Subcutaneous abdominal adipose tissue (tissue), 5 donors: ENCODE data around the gene ZNF343.

Experiments used
- H3K27ac ChIP-seq: one replicate; pipeline ENCODE4 v1.7.0; 2013; ENCODE audit warnings: low read depth, mild to moderate bottlenecking, inconsistent platforms, low read length, moderate library complexity
- H3K27me3 ChIP-seq, 5 donors: one replicate each; pipeline ENCODE4 v1.7.0; 2013; ENCODE audit warnings: low read length in 5 of 5, inconsistent platforms in 1 of 5; ENCODE audit not compliant: control insufficient read depth in 5 of 5, insufficient read depth in 4 of 5
- H3K36me3 ChIP-seq, 5 donors: one replicate each; pipeline ENCODE4 v1.7.0; 2013; ENCODE audit warnings: low read length in 5 of 5; ENCODE audit not compliant: control insufficient read depth in 5 of 5, insufficient read depth in 5 of 5
- H3K4me1 ChIP-seq, 5 donors: one replicate each; pipeline ENCODE4 v1.7.0; 2013; ENCODE audit warnings: low read length in 5 of 5, mild to moderate bottlenecking in 3 of 5, moderate library complexity in 1 of 5; ENCODE audit not compliant: control insufficient read depth in 5 of 5, insufficient read depth in 5 of 5
- H3K4me3 ChIP-seq, 5 donors: one replicate each; pipeline ENCODE4 v1.7.0; 2013; ENCODE audit warnings: low read length in 5 of 5, low read depth in 1 of 5
- H3K9ac ChIP-seq, 5 donors: one replicate each; pipeline ENCODE4 v1.7.0; 2013; ENCODE audit warnings: low read length in 5 of 5, mild to moderate bottlenecking in 4 of 5, moderate library complexity in 3 of 5
- H3K9me3 ChIP-seq, 5 donors: one replicate each; pipeline ENCODE4 v1.7.0; 2013; ENCODE audit warnings: low read length in 5 of 5; ENCODE audit not compliant: control insufficient read depth in 5 of 5
- donor health status: healthy.
- donor health status: healthy.
- donor health status: healthy.
- donor health status: healthy.
- donor health status: healthy.

Gene ZNF343

GRCh38 chr20:2521369-2522305 lies 12.9 kb upstream of the ZNF343 start:
- H3K4me1 ChIP-seq, result peaks cover 0 to 18% (median 14%) of the 10 kb centered on the region in 5 donors
- no peaks in the 10 kb centered on the region for H3K36me3 ChIP-seq
- no peaks in the 10 kb centered on the region for H3K27me3 ChIP-seq
- H3K9me3 ChIP-seq, result no peaks in the 10 kb centered on the region
- peak overlapping the region in 1 of 5 donors; percentile 26 for H3K9ac ChIP-seq
- H3K4me3 ChIP-seq, result no peak overlapping the region
- H3K27ac ChIP-seq, result no peak overlapping the region

DNA sequence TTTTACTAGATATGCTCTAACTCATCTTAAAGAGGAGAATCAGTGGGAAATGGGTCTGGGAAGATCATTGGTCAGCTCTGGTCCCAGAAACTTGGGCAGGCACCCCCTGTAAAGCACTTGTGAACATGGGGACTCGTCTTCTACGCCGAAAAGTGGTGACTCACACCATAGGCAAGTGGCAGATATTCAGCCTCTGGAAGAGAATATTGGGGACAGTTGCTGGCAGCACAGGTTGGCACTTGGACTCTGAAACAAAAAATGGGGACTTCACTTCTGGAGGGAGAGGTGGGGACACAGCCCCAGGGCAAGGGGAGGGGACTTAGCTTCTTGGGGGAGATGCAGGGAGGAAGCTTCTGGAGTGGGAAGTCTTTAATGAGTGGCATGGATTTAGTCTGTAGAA lies 11.9 kb upstream of the ZNF343 start:
- Histone ChIP-seq H3K27me3 (no peaks in the 10 kb centered on the region), H3K9me3 (no peaks in the 10 kb centered on the region), H3K36me3 (no peaks in the 10 kb centered on the region), H3K27ac (no peak overlapping the region), H3K4me3 (no peak overlapping the region), H3K9ac (no peak overlapping the region), H3K4me1 (peaks cover 0 to 18% (median 14%) of the 10 kb centered on the region in 5 donors)

GRCh38 chr20:2519115-2519809 lies 10.5 kb upstream of the ZNF343 start:
- H3K27ac ChIP-seq, result no peak overlapping the region
- no peak overlapping the region for H3K4me3 ChIP-seq
- H3K36me3 ChIP-seq, result no peaks in the 10 kb centered on the region
- no peak overlapping the region for H3K9ac ChIP-seq
- H3K27me3 ChIP-seq, result no peaks in the 10 kb centered on the region
- H3K9me3 ChIP-seq, result no peaks in the 10 kb centered on the region
- H3K4me1 ChIP-seq, result peaks cover 0 to 8% (median 7%) of the 10 kb centered on the region in 5 donors

DNA sequence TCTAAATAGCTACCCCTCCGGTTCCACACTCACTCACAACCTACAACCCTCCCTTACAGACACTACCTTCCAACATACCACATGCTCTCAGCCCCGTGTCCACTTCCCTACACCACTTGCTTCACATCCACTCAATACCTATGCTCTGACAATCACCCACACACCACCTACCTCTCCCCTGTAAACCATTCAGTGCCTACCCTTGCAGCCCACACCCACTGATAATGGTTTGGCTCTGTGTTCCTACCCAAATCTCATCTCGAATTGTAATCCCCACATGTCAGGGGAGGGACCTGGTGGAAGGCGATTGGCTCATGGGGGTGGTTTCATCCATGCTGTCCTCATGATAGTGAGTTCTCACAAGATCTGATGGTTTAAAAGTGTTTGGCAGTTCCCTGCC lies 9.8 kb upstream of the ZNF343 start:
- Histone ChIP-seq H3K4me1 (peaks cover 0 to 4% (median 2%) of the 10 kb centered on the region in 5 donors), H3K27ac (no peak overlapping the region), H3K9ac (no peak overlapping the region), H3K27me3 (no peaks in the 10 kb centered on the region), H3K9me3 (no peaks in the 10 kb centered on the region), H3K36me3 (no peaks in the 10 kb centered on the region), H3K4me3 (no peak overlapping the region)

- no peaks in the 10 kb centered on the region for H3K36me3 ChIP-seq
- no peaks in the 10 kb centered on the region for H3K9me3 ChIP-seq
- no peaks in the 10 kb centered on the region for H3K27me3 ChIP-seq
- no peak overlapping the region for H3K27ac ChIP-seq
- no peak overlapping the region for H3K9ac ChIP-seq
- peaks cover 0 to 4% (median 2%) of the 10 kb centered on the region in 5 donors for H3K4me1 ChIP-seq
- no peak overlapping the region for H3K4me3 ChIP-seq
Observed at GRCh38 chr20:2518096-2518495, 9.4 kb upstream of the ZNF343 start.

GRCh38 chr20:2516399-2516798 lies 7.7 kb upstream of the ZNF343 start:
- Histone ChIP-seq H3K4me3 (no peak overlapping the region), H3K27me3 (no peaks in the 10 kb centered on the region), H3K4me1 (peaks cover 0 to 1% (median 0%) of the 10 kb centered on the region in 5 donors)

DNA sequence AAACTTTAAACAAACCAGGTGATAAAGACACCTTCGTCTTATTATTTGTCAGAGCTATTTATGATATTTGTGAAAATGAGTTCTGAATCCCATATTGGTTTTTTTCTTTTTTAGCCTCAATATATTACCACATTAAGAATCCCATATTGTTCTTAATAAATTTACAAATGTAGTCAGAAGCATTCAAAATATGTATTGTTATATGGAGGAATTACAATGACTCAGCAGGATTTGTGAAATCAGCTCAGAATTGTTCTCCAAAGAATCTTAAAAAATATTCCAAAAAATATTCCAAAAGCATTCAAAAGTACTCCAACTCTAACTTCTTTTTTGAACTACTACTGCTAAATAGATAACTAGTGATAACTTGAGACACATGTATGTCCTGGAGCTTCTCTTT lies 6.5 kb upstream of the ZNF343 start:
- H3K4me1 ChIP-seq, result no peaks in the 10 kb centered on the region
- no peaks in the 10 kb centered on the region for H3K36me3 ChIP-seq
- H3K4me3 ChIP-seq, result no peak overlapping the region
- H3K9ac ChIP-seq, result no peak overlapping the region
- no peak overlapping the region for H3K27ac ChIP-seq
- no peaks in the 10 kb centered on the region for H3K27me3 ChIP-seq
- H3K9me3 ChIP-seq, result no peaks in the 10 kb centered on the region

More at GRCh38 chr20:2516399-2516798, 7.7 kb upstream of the ZNF343 start:
- Histone ChIP-seq H3K27ac (no peak overlapping the region), H3K9ac (no peak overlapping the region), H3K36me3 (no peaks in the 10 kb centered on the region), H3K9me3 (no peaks in the 10 kb centered on the region)

GRCh38 chr20:2509794-2510193 lies 1.1 kb upstream of the ZNF343 start:
- Histone ChIP-seq H3K9me3 (no peaks in the 10 kb centered on the region), H3K9ac (peak overlapping the region in 1 of 5 donors; percentile 87), H3K27me3 (no peaks in the 10 kb centered on the region), H3K4me1 (peaks cover 4 to 25% (median 19%) of the 10 kb centered on the region in 5 donors), H3K4me3 (peak overlapping the region in 4 of 5 donors; percentile 71 to 92 (median 86)), H3K27ac (no peak overlapping the region), H3K36me3 (no peaks in the 10 kb centered on the region)

GRCh38 chr20:2509468-2509781 lies 710 bp upstream of the ZNF343 start:
- Histone ChIP-seq H3K27me3 (no peaks in the 10 kb centered on the region), H3K36me3 (no peaks in the 10 kb centered on the region), H3K27ac (peak overlapping the region; percentile 91), H3K9ac (peak overlapping the region; percentile 85 to 97 (median 89)), H3K9me3 (no peaks in the 10 kb centered on the region), H3K4me3 (peak overlapping the region; percentile 71 to 92 (median 85)), H3K4me1 (peaks cover 4 to 25% (median 19%) of the 10 kb centered on the region in 5 donors)
